HG03571 (cell line): Measurements from ENCODE around the gene TELO2.
A peak's percentile ranks its signal among the peaks of the same experiment; 100 is the strongest.

Experiments used
- ATAC-seq: cut with Tn5 transposase; IDR thresholded peaks from one replicate; pipeline ENCODE4 v1.9.1; 2021; ENCODE audit not compliant: unreplicated experiment

The TELO2 gene

DNA sequence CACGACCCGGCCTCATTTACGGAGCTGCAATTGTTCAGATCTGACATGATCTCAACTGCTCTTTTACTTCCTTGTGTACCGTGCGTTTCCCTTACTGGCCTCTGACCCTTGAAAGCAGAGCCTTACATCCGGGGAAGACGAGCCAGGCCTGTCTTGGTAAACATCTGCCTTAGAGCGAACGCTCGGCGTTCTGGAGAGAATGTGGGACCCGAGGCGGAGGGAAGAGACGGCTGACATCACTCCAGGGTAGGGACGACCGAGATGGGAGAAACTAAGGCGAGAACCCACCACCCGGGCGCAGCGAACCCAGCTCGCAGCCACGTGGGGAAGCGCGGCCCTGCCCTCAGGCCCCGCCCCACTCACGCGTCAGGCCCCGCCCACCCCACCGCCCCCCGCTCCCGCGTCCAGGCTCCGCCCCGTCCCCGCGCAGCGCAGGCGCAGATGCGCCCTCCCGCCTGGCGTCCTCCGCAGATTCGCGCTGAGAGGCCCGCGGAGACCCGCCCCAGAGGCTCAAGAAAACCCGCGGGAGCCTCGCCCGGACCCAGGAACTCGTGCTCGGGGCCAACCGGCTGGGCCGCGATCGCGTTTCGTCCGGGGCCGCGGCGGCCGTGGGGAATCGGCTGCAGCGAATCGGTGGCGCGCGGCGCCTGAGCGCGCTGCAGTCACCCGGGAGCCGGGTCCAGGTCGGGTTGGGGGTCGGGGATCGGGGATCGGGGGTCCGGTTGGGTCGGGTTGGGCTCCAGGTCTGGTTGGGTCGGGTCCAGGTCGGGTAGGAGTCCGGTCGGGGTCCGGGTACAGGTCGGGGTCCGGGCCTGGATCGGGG is at the start of gene TELO2:
Gene TELO2 (plus strand): TSS at position 438 of the 823 bp plus-strand sequence. CDS start 922 bp downstream, outside the sequence.
- ATAC-seq = peak; percentile 61

DNA sequence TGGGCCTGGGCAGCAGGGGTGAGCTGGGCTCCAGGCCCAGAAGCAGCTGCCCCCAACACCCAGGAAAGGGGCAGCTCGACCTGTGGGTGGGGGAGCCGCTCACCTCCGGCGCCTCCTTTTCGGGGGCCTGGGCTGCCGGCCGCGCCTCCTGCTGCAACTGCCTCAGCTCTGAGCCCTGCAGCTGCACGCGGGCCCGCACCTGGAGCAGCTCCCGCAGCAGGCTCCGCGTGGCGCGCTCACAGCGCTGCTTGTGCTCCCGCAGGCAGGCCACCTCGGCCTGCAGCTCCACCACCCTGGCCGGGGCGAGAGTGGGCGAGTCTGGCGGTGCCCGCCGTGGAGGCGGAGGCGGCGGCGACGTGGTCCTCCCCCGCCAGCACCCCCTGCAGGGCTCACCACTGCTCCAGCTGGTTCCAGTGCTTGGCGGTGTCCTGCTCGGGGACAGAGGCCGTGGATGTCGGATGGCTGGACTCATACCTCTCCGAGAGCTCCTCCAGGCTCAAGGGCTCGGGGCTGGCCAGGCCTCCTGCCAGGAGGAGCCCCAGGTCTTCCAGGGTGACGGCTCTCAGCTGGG is 49.7 kb upstream of the TELO2 start:
- ATAC-seq = no peak

DNA sequence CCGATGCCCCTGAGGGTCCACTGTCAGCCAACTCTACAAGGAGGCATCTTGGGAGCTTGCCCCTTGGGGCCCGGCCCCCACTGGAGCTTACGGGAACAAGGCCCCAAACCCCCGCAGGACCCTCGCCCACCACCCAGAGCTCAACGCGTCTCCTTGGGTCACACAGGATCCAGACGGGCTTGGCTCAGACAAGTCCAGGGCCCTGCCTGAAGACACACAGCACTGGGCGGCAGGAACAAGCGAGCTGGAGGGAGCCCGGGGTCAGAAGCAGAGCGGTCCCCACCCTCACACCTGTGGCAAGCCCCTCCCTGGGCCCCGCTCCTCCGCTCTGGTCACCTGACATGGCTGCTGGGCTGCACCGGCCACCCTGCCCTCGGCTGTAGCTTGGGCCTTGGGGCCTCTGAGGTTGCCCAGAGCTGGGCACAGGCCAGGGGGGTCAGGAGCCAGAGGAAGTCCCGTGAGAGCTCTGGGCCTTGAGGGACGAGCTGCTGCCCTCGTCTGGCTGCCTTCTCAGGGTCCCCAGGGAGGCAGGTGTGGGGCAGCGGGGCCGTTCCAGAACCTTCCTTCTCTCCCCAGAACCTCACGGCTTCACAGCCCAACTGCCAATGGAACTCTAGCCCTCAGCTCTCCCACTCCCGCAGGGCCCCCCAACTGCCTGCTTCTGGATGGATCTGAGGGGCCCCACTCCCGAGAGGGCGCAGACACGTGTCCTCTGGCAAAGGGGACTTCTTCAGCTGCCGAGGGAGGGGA is 49.0 kb upstream of the TELO2 start, which contains the start of gene CCDC154:
Gene CCDC154 (minus strand): TSS at position 577 of the 750 bp plus-strand sequence. CDS start 234 bp downstream, at position 343.
- no peak for ATAC-seq

DNA sequence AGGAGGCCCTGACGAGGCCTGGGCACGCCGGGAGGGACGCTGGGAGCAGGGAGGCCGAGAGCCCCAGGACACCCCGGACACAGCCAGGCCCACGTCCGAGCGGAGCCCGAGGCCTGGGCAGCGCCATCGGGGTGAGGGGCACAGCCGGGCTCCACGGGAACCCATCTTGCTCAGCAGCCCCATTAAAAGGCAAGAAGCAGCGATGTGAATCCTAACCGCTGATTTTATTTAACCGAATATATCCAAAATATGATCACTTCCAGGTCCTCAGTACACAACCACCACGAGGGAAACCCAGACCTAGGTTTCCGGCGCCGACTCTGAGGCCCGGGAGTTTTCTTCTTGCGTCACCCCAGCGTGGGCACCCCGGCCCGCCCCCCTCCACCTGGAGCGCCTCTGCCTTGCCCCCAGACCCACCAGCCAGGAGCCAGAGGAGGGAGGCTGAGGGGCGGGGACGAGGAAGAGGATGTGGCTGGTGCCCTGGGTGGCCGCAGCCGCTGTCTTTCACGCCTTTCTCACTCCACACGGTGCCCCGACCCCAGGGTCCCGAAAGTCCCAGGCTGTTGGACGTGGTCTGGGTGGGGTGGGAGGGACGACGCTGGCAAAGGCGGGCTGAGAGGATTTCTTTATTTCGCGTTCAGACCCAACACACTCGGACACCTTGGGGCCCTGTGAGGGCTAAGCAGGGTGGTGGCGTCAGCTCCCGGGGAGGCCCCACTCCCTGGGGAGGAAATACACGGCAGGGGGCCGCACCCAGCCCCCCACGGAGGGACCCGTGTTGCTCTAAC is 48.2 kb upstream of the TELO2 start:
- no peak for ATAC-seq

DNA sequence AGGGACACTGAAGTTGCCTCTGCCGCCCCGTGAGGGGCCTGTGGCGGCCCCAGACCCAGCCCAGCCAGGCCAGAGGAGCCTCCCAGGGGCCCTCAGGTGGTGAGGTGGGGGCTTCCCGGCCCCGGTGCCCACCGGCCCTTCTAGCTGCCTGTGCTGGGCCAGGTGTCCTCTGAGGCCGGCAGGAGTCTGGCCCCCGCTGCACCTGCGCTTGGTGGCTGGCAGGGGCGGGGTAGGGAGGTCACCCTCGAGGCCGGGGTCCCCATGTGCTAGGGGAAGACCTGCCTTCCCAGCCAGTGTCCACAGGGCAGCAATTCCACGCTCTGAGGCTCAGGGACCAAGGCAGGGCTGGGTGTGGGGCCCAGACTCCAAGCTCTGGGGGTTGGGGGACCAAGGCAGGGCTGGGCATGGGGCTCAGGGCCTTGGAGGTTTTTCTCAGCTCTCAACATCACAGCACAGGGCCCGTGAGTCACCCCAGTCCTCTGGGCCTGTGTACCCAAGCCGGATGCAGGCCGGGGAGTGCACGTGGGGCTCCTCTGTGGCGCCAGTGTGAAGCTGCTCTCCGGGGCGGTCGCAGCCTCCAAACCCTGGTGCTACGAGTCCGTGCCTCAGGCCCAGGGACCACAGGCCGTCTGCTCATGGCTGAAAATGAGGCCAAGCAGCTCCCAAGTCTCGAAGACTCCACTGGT is 47.5 kb upstream of the TELO2 start:
- ATAC-seq = no peak

DNA sequence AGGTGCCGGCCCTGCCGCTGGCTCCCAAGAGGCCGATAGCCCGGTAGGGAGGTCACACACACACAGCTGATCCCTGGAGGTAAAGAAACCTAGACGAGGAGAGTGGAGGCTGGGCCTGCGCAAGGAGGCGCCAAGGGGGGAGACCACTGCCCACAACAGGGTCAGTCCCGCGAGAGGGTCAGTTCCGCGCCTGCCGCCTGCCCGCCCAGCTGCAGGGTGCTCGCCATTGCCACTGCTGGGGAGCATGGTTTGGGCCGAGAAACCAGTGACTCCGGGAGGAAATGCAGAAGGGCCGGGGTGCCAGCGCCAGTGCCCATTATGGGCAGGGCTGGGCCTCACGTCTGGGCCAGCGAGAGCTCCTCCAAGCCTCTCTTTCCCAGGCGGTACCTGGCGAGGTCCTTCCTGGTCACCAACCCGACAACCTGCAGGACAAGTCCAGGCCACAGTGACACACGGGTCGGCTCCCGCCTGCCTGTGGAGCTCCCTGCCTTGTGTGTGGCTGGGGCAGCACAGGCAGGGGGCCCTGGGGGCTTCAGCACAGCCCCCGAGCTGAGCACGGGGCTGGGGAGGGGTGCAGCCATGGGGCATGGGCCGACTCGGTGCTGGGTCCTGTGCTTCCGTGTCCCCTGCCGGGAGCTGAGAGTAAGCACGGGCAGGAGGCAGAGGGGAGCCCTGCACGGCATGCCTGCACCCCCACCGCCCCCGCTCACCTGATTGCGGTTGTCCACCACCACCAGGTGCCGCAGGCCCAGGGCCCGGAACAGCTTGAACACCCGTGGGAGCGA is 46.7 kb upstream of the TELO2 start:
- ATAC-seq = no peak

DNA sequence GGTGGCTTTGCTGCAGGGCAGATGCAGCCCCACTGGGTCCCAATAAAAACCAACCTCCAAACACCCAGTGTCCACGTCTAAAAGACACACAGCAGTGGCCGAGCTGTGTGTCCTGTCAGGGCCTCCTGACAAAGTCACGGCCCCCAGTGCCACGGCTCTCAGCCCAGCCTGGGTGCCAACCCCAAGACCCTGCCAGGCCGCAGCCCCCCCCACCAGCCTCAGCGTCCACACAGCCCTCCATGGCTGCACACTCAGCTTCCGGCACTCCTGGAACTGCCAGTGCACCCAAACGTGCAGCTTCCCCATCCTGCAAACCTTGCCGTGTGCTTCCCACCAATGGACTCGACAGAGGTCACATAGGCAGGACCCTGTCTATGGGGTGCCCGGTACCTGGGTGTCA is 45.2 kb upstream of the TELO2 start:
- ATAC-seq = no peak

DNA sequence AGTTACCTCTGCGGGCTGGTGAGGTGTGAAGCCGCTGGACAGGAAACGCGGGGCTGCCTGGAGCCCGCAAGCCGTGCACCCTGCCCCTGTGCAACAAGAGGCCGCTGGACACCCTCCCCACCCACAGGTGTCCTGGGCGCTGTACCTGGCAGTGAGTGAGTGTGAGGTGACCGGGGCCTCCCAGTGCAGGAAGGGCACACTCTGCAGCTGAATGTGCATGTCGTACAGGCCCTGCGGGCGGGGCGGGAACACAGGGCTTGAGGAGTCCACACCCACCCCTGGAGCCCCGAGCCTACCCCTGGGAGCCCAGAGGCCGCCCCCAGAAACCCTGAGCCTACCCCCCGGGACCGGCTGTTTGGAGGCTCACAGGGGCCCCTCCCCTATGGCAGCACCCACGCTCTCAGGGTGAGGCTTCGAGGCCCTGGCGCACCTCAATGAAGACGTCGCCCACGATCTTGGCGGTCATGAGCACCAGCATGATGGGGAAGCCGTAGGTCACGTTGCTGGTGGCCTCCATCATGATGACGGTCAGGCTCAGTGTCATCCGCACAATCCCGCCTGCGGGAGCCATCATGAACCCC is 44.5 kb upstream of the TELO2 start:
- ATAC-seq = no peak

DNA sequence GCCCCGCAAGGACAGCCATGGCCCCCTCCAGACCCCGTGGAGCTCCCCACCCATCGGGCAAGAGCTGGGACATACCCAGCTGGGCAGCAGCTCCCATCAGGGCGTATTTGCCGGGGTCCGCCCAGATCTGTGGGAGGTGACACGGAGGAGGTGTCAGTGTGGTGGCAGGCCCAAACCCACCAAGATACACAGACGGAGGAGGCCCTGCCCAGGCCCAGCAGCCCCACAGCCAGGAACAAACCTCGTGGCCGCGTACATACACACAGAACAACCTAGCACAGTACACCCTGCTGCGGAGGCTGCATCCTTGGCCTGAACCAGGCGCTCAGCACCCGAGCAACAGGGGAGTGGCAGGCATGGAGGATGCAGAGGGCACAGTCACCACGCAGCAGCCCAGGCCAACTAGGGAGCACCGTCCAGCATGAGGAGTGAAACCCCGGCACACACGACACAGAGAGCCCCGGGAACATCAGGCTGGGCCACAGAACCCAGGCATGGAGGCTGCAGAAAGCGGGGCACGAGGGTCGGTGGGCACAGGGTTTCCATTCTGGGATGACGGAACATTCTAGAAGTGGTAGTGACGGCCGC is 43.9 kb upstream of the TELO2 start:
- ATAC-seq = no peak

DNA sequence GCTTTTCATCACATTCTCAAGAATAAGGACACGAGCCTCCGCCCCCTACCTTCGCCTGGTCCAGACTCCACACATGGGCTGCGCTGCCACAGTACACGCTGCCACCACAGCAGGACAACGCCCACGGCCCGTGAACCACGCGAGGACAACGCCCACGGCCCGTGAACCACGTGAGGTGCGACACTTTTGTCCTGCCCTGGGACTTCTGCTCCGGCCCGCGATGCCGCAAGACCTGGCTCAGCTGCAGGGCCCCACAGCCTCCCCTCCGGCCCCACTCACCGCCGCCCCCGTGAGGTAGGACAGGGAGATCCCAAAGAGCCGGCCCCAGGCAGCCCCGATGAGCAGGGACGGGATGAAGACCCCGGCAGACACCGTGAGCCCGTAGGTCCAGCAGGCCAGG is 42.9 kb upstream of the TELO2 start:
- ATAC-seq = no peak

DNA sequence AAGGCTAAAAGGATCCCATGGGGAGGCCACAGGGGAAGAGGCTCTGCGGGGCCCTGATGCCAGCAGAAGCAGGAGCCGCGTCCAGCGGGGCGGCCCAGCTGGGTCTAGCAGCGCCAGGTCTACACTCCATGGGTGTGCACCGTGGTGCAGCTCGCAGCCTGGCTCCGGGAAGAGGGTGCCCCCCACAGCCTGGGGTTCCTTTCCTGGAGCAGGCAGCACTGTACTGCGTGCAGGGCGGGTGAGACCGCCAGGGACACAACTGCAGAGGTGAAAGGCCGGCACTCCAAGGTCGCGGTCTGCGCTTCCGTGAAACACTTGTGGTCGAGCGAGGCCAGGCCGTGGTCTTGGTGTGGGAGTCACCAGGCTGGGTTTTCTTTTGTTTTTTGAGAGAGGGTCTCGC is 42.3 kb upstream of the TELO2 start:
- no peak for ATAC-seq

DNA sequence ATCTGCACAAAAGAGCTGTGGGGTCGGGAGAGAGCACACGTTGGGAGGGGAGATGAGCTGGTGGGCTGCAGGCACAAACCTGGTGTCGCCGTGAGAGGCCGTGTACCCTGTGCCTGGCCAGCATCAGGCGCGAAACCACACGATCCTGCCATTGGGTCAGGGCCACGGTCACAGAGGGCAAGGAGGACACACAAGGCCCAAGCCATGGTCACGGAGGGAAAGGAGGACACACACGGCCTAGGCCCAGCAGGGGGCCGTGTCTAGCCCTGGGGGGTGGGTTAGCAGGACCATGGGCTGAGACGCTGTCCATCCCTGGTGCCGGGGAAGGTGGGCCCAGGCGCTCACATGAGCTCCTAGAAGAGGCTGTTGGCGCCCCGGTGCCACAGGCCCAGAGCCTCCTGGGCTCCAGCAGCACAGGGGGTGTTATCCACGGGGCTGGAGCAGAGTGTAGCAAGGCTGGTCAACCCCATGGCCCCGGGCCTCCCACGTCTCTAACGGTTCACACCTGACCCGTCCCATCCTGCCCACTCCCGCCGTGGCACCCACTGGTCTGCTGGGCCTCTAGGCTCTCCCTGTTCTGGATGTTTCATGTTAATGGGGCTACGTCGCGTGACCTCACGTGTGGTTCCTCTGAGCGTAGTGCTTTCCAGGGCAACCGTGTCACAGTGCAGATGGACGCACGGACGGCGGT is 41.3 kb upstream of the TELO2 start:
- no peak for ATAC-seq

DNA sequence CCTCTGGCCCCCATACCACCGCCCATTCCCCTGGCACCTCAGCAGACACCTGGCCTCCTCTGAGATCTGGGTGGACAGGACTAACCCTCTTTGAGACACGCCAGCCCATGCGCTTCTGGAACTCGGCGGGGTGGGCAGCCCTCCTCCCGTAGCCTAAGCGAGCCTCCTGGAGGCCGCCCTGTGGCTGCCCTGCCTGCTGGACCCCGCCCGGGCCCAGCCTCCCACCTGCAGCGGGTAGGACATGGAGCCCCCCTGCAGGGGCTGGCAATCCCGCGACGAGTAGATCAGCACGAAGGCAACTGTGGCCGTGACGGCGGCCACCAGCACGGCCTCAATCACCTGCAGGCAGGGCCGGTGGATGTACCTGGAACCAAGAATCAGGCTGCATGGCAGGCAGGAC is 40.6 kb upstream of the TELO2 start:
- ATAC-seq = no peak

DNA sequence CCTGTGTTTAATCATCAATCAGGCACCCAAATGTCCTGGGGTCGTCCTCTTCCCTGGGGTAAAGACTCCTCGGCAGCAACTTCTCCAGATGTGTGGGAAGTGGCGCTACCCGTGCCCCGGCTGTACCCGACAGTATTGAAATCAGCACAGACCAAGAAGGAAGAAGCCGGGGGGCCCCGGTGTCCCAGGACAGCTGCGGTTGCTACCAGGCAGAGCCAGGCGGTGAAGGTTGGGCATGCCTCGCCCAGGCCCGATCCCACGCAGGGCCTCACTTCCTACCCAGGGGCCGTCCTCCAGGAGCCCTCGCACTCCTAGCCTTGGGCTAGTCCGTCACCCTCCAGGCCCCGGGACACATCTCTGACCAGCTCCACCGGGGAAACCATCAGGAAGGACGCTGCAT is 39.8 kb upstream of the TELO2 start:
- no peak for ATAC-seq

DNA sequence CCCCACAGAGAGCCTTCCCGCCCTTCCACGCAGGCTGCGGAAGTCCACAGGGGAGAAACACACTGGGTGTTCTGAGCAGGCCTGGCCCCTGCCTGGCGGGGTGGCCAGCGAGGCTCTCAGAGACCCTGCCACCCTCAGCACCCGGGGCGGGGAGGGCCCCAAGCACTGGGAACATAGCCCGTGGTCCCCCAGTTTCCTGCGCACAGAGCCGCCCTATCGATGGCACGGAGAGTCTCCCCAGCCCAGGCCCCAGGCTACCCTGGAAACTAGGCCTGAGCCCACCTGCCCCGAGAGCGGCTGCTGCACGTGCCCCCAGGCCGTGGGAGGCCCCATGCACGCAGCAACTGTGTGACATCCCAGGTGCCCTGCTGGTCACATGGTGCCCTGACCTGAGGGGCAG is 38.6 kb upstream of the TELO2 start:
- ATAC-seq = no peak

DNA sequence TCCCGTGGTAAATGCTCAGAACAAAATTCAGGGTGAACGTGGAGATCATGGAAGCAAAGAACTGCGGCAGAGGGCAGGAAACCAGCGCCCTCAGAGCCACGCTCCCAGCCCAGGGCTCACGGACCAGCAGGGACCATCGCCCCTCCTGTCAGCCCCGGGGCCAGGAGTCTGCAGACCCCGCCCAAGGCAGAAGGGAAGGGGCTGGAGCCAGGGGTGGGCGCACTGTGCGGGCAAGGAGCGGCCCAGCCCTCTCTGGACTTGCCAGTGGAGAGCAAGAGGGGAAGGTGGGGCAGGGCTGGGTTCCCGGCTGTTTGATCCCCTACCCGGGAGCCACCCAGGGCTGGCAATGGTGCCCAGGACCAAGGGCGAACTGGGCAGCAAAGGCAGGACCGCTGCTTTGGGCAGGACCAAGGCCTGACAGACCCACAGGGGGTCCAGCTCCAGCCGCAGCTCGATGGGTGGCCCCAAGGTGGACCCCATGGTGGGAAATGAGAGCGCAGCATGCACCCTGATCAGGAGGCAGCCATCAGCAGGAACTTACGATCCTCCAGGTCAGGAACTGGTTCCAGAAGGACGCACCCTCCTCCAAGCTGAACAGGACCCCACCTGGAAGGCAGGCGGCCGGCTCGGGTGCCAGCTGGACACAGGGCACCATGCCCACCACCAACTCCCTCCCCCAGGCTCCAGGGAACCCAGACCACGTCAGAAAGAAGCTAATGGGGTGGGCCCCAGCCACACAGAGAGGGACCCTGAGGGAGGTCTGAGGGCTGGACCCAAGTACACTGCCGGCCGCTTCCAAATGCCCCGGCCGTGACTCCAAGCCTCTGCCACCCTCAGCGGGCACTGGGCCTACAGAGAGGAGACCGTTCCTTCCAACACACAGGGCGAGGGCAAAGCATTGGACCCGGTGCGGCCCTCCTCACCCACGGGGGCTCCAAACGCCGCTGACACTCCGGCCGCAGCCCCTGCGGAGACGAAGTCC is 37.7 kb upstream of the TELO2 start:
- no peak for ATAC-seq

DNA sequence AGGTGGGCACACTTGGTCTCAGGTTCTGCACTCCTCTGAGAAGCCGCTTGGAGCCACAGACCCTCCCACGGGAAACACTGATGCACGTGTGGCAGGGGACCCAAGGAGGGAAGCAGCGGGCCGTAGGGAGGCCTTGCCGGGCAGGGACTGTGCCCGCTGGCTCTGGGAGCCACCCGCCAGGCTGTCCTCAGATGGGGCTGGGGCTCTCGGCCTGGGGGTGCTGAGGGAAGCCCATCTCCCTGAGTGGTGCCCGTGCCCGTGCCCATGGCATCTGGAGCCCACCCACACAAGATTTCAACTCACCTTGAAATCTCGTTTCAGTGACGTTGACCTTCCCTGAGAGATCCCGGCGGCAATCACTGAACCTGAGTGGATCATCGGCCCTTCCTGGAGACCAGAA is 36.2 kb upstream of the TELO2 start:
- no peak for ATAC-seq
